Keratinocyte (primary cell): ENCODE measurements around the gene DDX27.

Experiments
- EZH2 ChIP-seq: IDR thresholded peaks from one replicate; pipeline ENCODE4 v1.6.1; 2012; ENCODE audit warnings: inconsistent platforms, mild to moderate bottlenecking, low read length, moderate library complexity
- TF ChIP-seq, protein P1 (sequence below), 3 experiments: IDR thresholded peaks in 1 of 3; conservative IDR thresholded peaks in 1 of 3; optimal IDR thresholded peaks in 1 of 3; 2 replicates in 2 of 3; 3 replicates in 1 of 3; pipeline versions ENCODE3 to v1.5.1; 2011; ENCODE audit warnings: low read length in 3 of 3, mild to moderate bottlenecking in 3 of 3, moderate library complexity in 2 of 3, control low read depth in 1 of 3, inconsistent platforms in 1 of 3; ENCODE audit not compliant: insufficient read depth in 2 of 3; ENCODE audit errors: extremely low read depth in 1 of 3

DNA sequence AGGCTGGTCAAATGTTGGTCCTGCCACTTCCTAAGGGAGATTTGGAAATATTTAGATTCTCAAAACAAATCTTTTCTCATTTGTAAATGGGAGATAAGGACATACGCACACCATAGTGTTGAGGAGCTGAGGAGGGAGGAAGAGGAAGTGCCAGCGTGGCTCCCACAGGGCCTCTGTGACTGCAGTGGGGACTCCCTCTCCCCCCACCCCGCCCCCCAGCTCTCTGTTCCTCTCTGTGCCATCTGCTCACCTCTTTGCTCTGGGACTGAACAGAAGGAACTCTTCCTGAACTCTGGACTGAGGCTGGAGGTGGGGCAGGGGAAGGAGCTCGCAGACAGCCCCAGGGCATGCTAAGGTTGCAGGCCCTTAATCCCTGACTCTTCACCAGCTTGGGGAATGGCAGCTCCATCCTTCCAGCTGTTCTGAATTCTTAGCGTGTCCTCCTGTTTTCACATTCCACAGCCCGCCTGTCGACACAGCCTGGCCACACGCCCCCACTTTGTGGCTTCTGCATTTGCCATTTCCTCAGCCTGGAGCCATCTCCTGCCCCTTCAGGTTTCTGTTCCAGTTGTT lies 11.4 kb downstream of the DDX27 start:
- no peak for TF ChIP-seq EZH2
- TF ChIP-seq, protein P1, sequence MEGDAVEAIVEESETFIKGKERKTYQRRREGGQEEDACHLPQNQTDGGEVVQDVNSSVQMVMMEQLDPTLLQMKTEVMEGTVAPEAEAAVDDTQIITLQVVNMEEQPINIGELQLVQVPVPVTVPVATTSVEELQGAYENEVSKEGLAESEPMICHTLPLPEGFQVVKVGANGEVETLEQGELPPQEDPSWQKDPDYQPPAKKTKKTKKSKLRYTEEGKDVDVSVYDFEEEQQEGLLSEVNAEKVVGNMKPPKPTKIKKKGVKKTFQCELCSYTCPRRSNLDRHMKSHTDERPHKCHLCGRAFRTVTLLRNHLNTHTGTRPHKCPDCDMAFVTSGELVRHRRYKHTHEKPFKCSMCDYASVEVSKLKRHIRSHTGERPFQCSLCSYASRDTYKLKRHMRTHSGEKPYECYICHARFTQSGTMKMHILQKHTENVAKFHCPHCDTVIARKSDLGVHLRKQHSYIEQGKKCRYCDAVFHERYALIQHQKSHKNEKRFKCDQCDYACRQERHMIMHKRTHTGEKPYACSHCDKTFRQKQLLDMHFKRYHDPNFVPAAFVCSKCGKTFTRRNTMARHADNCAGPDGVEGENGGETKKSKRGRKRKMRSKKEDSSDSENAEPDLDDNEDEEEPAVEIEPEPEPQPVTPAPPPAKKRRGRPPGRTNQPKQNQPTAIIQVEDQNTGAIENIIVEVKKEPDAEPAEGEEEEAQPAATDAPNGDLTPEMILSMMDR (optimal IDR thresholded peaks at IDR 0.05 in 1 of 3, IDR thresholded peaks at IDR 0.05 in 1 of 3, conservative IDR thresholded peaks at IDR 0.05 in 1 of 3; ENCODE audit: extremely low read depth in 1 of 3, insufficient read depth in 2 of 3, low read length in 3 of 3): no peak
